GM12878 (cell line): Measurements from ENCODE around the gene AAR2. TPM values are rescaled to one million over a fixed set of nuclear protein-coding genes. Genes with fewer than 3 reads are reported as not detected.

ENCODE experiments used
- ATAC-seq: fragments of 200-7000 bp; cut with Tn5 transposase; 3 replicates; pipeline ENCODE4 v1.9.1; 2020; ENCODE audit warnings: mild to moderate bottlenecking, moderate library complexity
- BruUV-seq: library from RNA; stranded (reverse); fragments of 400-500 nt; replicated peaks from 2 replicates; lab custom pipeline; 2021; lab: Mats Ljungman, UMichigan
- CTCF ChIA-PET: fragments of 300-600 bp; sonication (Branson Sonifier 250); formaldehyde crosslinking; extraction: SDS; loops from one replicate; lab custom pipeline; 2021; ENCODE audit warnings: inconsistent platforms; lab: Yijun Ruan, JAX
- POLR2A ChIA-PET: fragments of 350-600 bp; formaldehyde crosslinking; extraction: SDS; loops from one replicate; lab custom pipeline; 2021; ENCODE audit warnings: inconsistent platforms; lab: Charles Lee
- RAD21 ChIA-PET: fragments of 300-600 bp; sonication (Branson Sonifier 250); formaldehyde crosslinking; loops from one replicate; lab custom pipeline; 2023; ENCODE audit warnings: antibody characterized with exemption; ENCODE audit not compliant: unreplicated experiment; lab: Charles Lee
- SMC1A ChIA-PET: fragments of 300-600 bp; sonication (Branson Sonifier 250); formaldehyde crosslinking; loops from one replicate; lab custom pipeline; 2023; ENCODE audit not compliant: unreplicated experiment, uncharacterized antibody; lab: Charles Lee
- DNase-seq: peaks from one replicate; pipeline ENCODE4 v3.0.0-alpha.2; 2011; ENCODE audit warnings: low read depth, low spot score
- FAIRE-seq: peaks from 3 replicates; lab custom pipeline; 2011; peaks lifted over from hg19 to GRCh38; lab: Jason Lieb, UNC
- H2AFZ ChIP-seq: 2 replicates; pipeline ENCODE4 v1.6.0; 2011; ENCODE audit warnings: low read depth, low read length, control low read depth; ENCODE audit not compliant: control insufficient read depth
- H3K27ac ChIP-seq: 2 replicates; pipeline ENCODE4 v1.5.1; 2011; ENCODE audit warnings: control low read depth; ENCODE audit not compliant: control insufficient read depth, insufficient read depth
- H3K27me3 ChIP-seq, 2 experiments: replicated peaks in 1 of 2; 2 replicates each; pipeline versions ENCODE4 v1.6.0 to v1.6.1; 2011; ENCODE audit warnings: low read length in 1 of 2; ENCODE audit not compliant: control insufficient read depth in 2 of 2, insufficient read depth in 2 of 2
- H3K36me3 ChIP-seq, 2 experiments: 2 replicates each; pipeline ENCODE4 v1.5.1; 2011; ENCODE audit warnings: low read length in 1 of 2; ENCODE audit not compliant: control insufficient read depth in 2 of 2, insufficient read depth in 2 of 2
- H3K4me1 ChIP-seq: 2 replicates; pipeline ENCODE4 v1.6.1; 2011; ENCODE audit warnings: mild to moderate bottlenecking, low read length, moderate library complexity, mixed read lengths; ENCODE audit not compliant: control insufficient read depth, insufficient read depth
- H3K4me2 ChIP-seq: 2 replicates; pipeline ENCODE4 v1.6.0; 2011; ENCODE audit warnings: control low read depth; ENCODE audit not compliant: control insufficient read depth, insufficient read depth
- H3K4me3 ChIP-seq: fragments of 200-600 bp; sonication (generic); 2 replicates; pipeline ENCODE4 v1.5.1; 2016
- H3K79me2 ChIP-seq: 2 replicates; pipeline ENCODE4 v1.6.0; 2011; ENCODE audit warnings: low read length; ENCODE audit not compliant: control insufficient read depth, insufficient read depth
- H3K9ac ChIP-seq: 2 replicates; pipeline ENCODE4 v1.8.0; 2011; ENCODE audit warnings: low read length, control low read depth, mixed read lengths; ENCODE audit not compliant: control insufficient read depth, insufficient read depth
- H3K9me3 ChIP-seq: replicated peaks from 3 replicates; pipeline ENCODE4 v1.5.1; 2011; ENCODE audit warnings: mild to moderate bottlenecking, low read length; ENCODE audit not compliant: control insufficient read depth, insufficient read depth
- H4K20me1 ChIP-seq: 2 replicates; pipeline ENCODE4 v1.6.0; 2011; ENCODE audit not compliant: control insufficient read depth, insufficient read depth
- DPF2 ChIP-seq: fragments of 450-650 bp; IDR thresholded peaks from 2 replicates; pipeline ENCODE4 v1.6.1; 2017; ENCODE audit warnings: mild to moderate bottlenecking
- ESRRA ChIP-seq: IDR thresholded peaks from 2 replicates; pipeline ENCODE4 v1.6.1; 2012; ENCODE audit warnings: mild to moderate bottlenecking, low read length, improper control_type of control experiment
- MEF2A ChIP-seq: IDR thresholded peaks from 2 replicates; pipeline ENCODE4 v1.6.1; 2011; ENCODE audit warnings: low read depth, mild to moderate bottlenecking, low read length, moderate library complexity; ENCODE audit not compliant: insufficient read depth
- MTA2 ChIP-seq: fragments of 450-650 bp; IDR thresholded peaks from 2 replicates; pipeline ENCODE4 v1.6.1; 2016; ENCODE audit warnings: low read depth, mild to moderate bottlenecking, moderate library complexity
- MYC ChIP-seq: IDR thresholded peaks from 2 replicates; pipeline ENCODE4 v1.6.1; 2011; ENCODE audit warnings: mild to moderate bottlenecking, low read length, moderate library complexity, inconsistent platforms; ENCODE audit not compliant: insufficient read depth, insufficient replicate concordance, insufficient read length, severe bottlenecking
- NR2C2 ChIP-seq: IDR thresholded peaks from 2 replicates; pipeline ENCODE4 v1.6.1; 2011; ENCODE audit warnings: borderline replicate concordance, low read depth; ENCODE audit not compliant: control insufficient read depth, insufficient read length
- SPI1 ChIP-seq: IDR thresholded peaks from 2 replicates; pipeline ENCODE4 v1.6.1; 2011; ENCODE audit warnings: low read depth, mild to moderate bottlenecking, low read length, moderate library complexity, borderline replicate concordance; ENCODE audit not compliant: insufficient read depth
- TCF12 ChIP-seq: IDR thresholded peaks from 2 replicates; pipeline ENCODE4 v1.6.1; 2011; ENCODE audit warnings: low read depth, mild to moderate bottlenecking, low read length
- WGBS: methylation state at CpG from one replicate; pipeline ENCODE4 v1.1.6; 2016; ENCODE audit warnings: low lambda C conversion rate; ENCODE audit not compliant: insufficient replicate concordance, insufficient coverage; ENCODE audit errors: missing lambda C conversion rate; 5-methylcytosine and 5-hydroxymethylcytosine counted together
- in situ Hi-C: fragments of 300-500 bp; cut with MboI; formaldehyde crosslinking; loops from 9 replicates; pipeline ENCODE4 v1.14.3; 2018; ENCODE audit warnings: mixed read lengths
- intact Hi-C: fragments of 100-400 bp; cut with micrococcal nuclease; formaldehyde crosslinking; loops from one replicate; pipeline ENCODE4 v1.14.2; 2022; ENCODE audit not compliant: unreplicated experiment
- polyA plus RNA-seq, 11 experiments: library from polyadenylated mRNA; depleted of rRNA in 4 of 11; unstranded in 6 of 11; stranded (reverse) in 5 of 11; fragments of >200 nt; fragmentation: Nextera tagmentation in 4 of 11; fragmentation: Illumina TruSeq in 1 of 11; extraction: Ambion mirVana in 4 of 11; extraction: Trizol in 1 of 11; gene quantifications; 1 replicate in 1 of 11; 2 replicates in 10 of 11; pipeline versions ENCODE4 v1.2.1 to v1.2.3, GENCODE V29; 2011 to 2016; ENCODE audit warnings: inconsistent platforms in 2 of 11, missing spikeins in 2 of 11, low read depth in 1 of 11
- total RNA-seq, 4 experiments: library from RNA; depleted of rRNA in 3 of 4; stranded (reverse); fragments of >200 nt in 3 of 4; fragmentation: Illumina TruSeq in 1 of 4; extraction: Trizol in 1 of 4; gene quantifications; 2 replicates each; pipeline versions ENCODE4 v1.2.1 to v1.2.3, GENCODE V29; 2013 to 2021

Gene AAR2
- total and polyA plus RNA-seq, 10 of the 15 experiments (the other 5 are each of a cell fraction or from before 2014, with no cell fraction given): 6.5 to 41.7 (median 30.3) TPM

- DNase-seq: no peak
- CTCF ChIA-PET: interaction anchor here (0.6 to 8.1 kb wide), 20 partner anchors 9 to 395 kb away, joined by 3 to 115 read pairs (median 7); no protein-coding TSS in a partner anchor
- no peak overlapping the region for H3K4me2 ChIP-seq
- no peaks in the 10 kb centered on the region for H3K4me1 ChIP-seq
- H3K27ac ChIP-seq: no peak overlapping the region
- peaks cover 0 to 3% of the 10 kb centered on the region in 2 experiments; a peak in 3 of 4 replicates for H3K27me3 ChIP-seq
- H3K9ac ChIP-seq: no peak overlapping the region
- 0% methylated on average over 1 of the region's 1 CpG for WGBS
- no TSS peak for BruUV-seq
- no peaks in the 10 kb centered on the region for H3K79me2 ChIP-seq
- RAD21 ChIA-PET: interaction anchor here (0.8 to 3.2 kb wide), 7 partner anchors 39 to 238 kb away, joined by 4 to 29 read pairs (median 9); no protein-coding TSS in a partner anchor
- H4K20me1 ChIP-seq: no peaks in the 10 kb centered on the region
- no peak overlapping the region for H3K4me3 ChIP-seq
- SMC1A ChIA-PET: interaction anchor here (0.7 to 3.1 kb wide), 5 partner anchors 41 to 209 kb away, joined by 3 to 28 read pairs (median 3); no protein-coding TSS in a partner anchor
- no peak for FAIRE-seq
- H3K9me3 ChIP-seq: no peaks in the 10 kb centered on the region
- no peak overlapping the region for H2AFZ ChIP-seq
- TF ChIP-seq DPF2: no peak
- no peak for TF ChIP-seq MEF2A
- TF ChIP-seq ESRRA: no peak
- no peak for TF ChIP-seq TCF12
- TF ChIP-seq, all 136 proteins: peak for 0
- in situ Hi-C loops (loop anchor here (5.0 kb wide), 1 partner anchor 242 kb away; no protein-coding TSS in a partner anchor), intact Hi-C loops (no loop called here)
- H3K36me3 ChIP-seq: no peaks in the 10 kb centered on the region
- ATAC-seq: no peak
- POLR2A ChIA-PET: no interaction called here
Measured at GRCh38 chr20:36200451-36200850, 35.8 kb upstream of the AAR2 start.

- no peaks in the 10 kb centered on the region for H4K20me1 ChIP-seq
- CTCF ChIA-PET: interaction anchor here (0.8 to 8.1 kb wide), 13 partner anchors 9 to 239 kb away, joined by 3 to 115 read pairs (median 16); no protein-coding TSS in a partner anchor
- TF ChIP-seq NR2C2 (no peak), MYC (no peak), SPI1 (no peak), MTA2 (no peak)
- in situ Hi-C loops: loop anchor here (5.0 kb wide), 1 partner anchor 241 kb away; no protein-coding TSS in a partner anchor
- intact Hi-C loops: no loop called here
- 28% methylated on average over 4 of the region's 4 CpGs for WGBS
- H3K36me3 ChIP-seq: no peaks in the 10 kb centered on the region
- SMC1A ChIA-PET: interaction anchor here (1.8 kb wide), 1 partner anchor 44 kb away, joined by 7 read pairs; no protein-coding TSS in a partner anchor
- FAIRE-seq (no peak), DNase-seq (no peak), ATAC-seq (no peak)
- peaks cover 0 to 3% of the 10 kb centered on the region in 2 experiments; a peak in 3 of 4 replicates for H3K27me3 ChIP-seq
- H3K27ac ChIP-seq: no peak overlapping the region
- no peaks in the 10 kb centered on the region for H3K4me1 ChIP-seq
- H2AFZ ChIP-seq: no peak overlapping the region
- no peaks in the 10 kb centered on the region for H3K79me2 ChIP-seq
- no peak overlapping the region for H3K4me2 ChIP-seq
- POLR2A ChIA-PET: no interaction called here
- RAD21 ChIA-PET: interaction anchor here (3.1 kb wide), 1 partner anchor 237 kb away, joined by 19 read pairs; no protein-coding TSS in a partner anchor
- H3K4me3 ChIP-seq: no peak overlapping the region
- no peaks in the 10 kb centered on the region for H3K9me3 ChIP-seq
- no TSS peak for BruUV-seq
- no peak overlapping the region for H3K9ac ChIP-seq
Measured at GRCh38 chr20:36201198-36201597, 35.1 kb upstream of the AAR2 start.
